ENCODE measurements around the gene SRPK2. TPM values are rescaled to one million over a fixed set of nuclear protein-coding genes. Genes with fewer than 3 reads are reported as not detected.
"Not testable (repeated sequence)": the region's sequence is repeated elsewhere in the genome, so short reads cannot be mapped to it uniquely, and the experiment has no call there.

SRPK2 gene
- total RNA-seq, 2 donors from 2014 or later = 39.7 to 44.6 TPM

GRCh38 chr7:105352901-105353668 is 35.6 kb downstream of the SRPK2 start:
- no peaks in the 10 kb centered on the region for H3K9me3 Mint-ChIP-seq
- DNase-seq (ENCODE audit: low spot score in 2 of 2) (no peak), ATAC-seq (no peak)
- no peaks in the 10 kb centered on the region for H3K36me3 Mint-ChIP-seq
- peak overlapping the region in 1 of 2 donors; percentile 5 for H3K27ac Mint-ChIP-seq

GRCh38 chr7:105352018-105352612 is 36.6 kb downstream of the SRPK2 start:
- peak overlapping the region; percentile 5 to 86 for H3K27ac Mint-ChIP-seq
- no peaks in the 10 kb centered on the region for H3K36me3 Mint-ChIP-seq
- ATAC-seq (peak; percentile 86 to 97), DNase-seq (ENCODE audit: low spot score in 2 of 2) (peak; percentile 30 to 62)
- H3K9me3 Mint-ChIP-seq = no peaks in the 10 kb centered on the region

GRCh38 chr7:105350906-105351305 is 37.8 kb downstream of the SRPK2 start:
- DNase-seq (ENCODE audit: low spot score in 2 of 2) = no peak
- no peak for ATAC-seq
- Mint-ChIP-seq H3K27ac (no peak overlapping the region), H3K9me3 (no peaks in the 10 kb centered on the region), H3K36me3 (no peaks in the 10 kb centered on the region)

- H3K36me3 Mint-ChIP-seq; ATAC-seq; DNase-seq (ENCODE audit: low spot score in 2 of 2); H3K27ac Mint-ChIP-seq; H3K9me3 Mint-ChIP-seq: not testable (repeated sequence)
These were observed 40.5 kb downstream of the SRPK2 start for GRCh38 chr7:105348177-105348576.

- Mint-ChIP-seq H3K27ac (peak overlapping the region; percentile 57 to 60), H3K9me3 (no peaks in the 10 kb centered on the region), H3K36me3 (no peaks in the 10 kb centered on the region)
- ATAC-seq (peak in 1 of 2 donors; percentile 65), DNase-seq (ENCODE audit: low spot score in 2 of 2) (no peak)
These were observed 42.0 kb downstream of the SRPK2 start for GRCh38 chr7:105346593-105347322.

GRCh38 chr7:105346138-105346537 is 42.6 kb downstream of the SRPK2 start:
- no peaks in the 10 kb centered on the region for H3K36me3 Mint-ChIP-seq
- peak in 1 of 2 donors; percentile 5 for ATAC-seq
- H3K27ac Mint-ChIP-seq = peak overlapping the region; percentile 57 to 82
- no peaks in the 10 kb centered on the region for H3K9me3 Mint-ChIP-seq
- DNase-seq (ENCODE audit: low spot score in 2 of 2) = no peak

- DNase-seq (ENCODE audit: low spot score in 2 of 2) = no peak
- ATAC-seq = no peak
- Mint-ChIP-seq H3K9me3 (no peaks in the 10 kb centered on the region), H3K36me3 (no peaks in the 10 kb centered on the region), H3K27ac (peak overlapping the region; percentile 57 to 82)
These were observed 43.0 kb downstream of the SRPK2 start for GRCh38 chr7:105345725-105346124.

- H3K9me3 Mint-ChIP-seq = no peaks in the 10 kb centered on the region
- DNase-seq (ENCODE audit: low spot score in 2 of 2) (no peak), ATAC-seq (peak; percentile 84 to 86)
- no peaks in the 10 kb centered on the region for H3K36me3 Mint-ChIP-seq
- H3K27ac Mint-ChIP-seq = no peak overlapping the region
These were observed 43.7 kb downstream of the SRPK2 start for GRCh38 chr7:105345003-105345402.

- Mint-ChIP-seq H3K27ac (no peak overlapping the region), H3K9me3 (no peaks in the 10 kb centered on the region), H3K36me3 (no peaks in the 10 kb centered on the region)
- ATAC-seq = no peak
- DNase-seq (ENCODE audit: low spot score in 2 of 2) = no peak
These were observed 49.1 kb downstream of the SRPK2 start for GRCh38 chr7:105339404-105340323.

GRCh38 chr7:105337529-105337928 is 51.2 kb downstream of the SRPK2 start:
- Mint-ChIP-seq H3K36me3 (no peaks in the 10 kb centered on the region), H3K27ac (peak overlapping the region in 1 of 2 donors; percentile 74), H3K9me3 (no peaks in the 10 kb centered on the region)
- ATAC-seq (no peak), DNase-seq (ENCODE audit: low spot score in 2 of 2) (no peak)

GRCh38 chr7:105336009-105336408 is 52.7 kb downstream of the SRPK2 start:
- no peak for ATAC-seq
- DNase-seq (ENCODE audit: low spot score in 2 of 2) = no peak
- H3K27ac Mint-ChIP-seq = no peak overlapping the region
- H3K9me3 Mint-ChIP-seq = no peaks in the 10 kb centered on the region
- no peaks in the 10 kb centered on the region for H3K36me3 Mint-ChIP-seq

- not testable (repeated sequence) for DNase-seq (ENCODE audit: low spot score in 2 of 2); ATAC-seq; H3K36me3 Mint-ChIP-seq; H3K9me3 Mint-ChIP-seq; H3K27ac Mint-ChIP-seq
These were observed 56.1 kb downstream of the SRPK2 start for GRCh38 chr7:105332661-105333060.

GRCh38 chr7:105330526-105330925 is 58.2 kb downstream of the SRPK2 start:
- Mint-ChIP-seq H3K27ac (no peak overlapping the region), H3K36me3 (no peaks in the 10 kb centered on the region), H3K9me3 (no peaks in the 10 kb centered on the region)
- DNase-seq (ENCODE audit: low spot score in 2 of 2) (no peak), ATAC-seq (no peak)

- Mint-ChIP-seq H3K36me3 (peaks cover 0 to 5% of the 10 kb centered on the region in 2 donors), H3K9me3 (peaks cover 0 to 3% of the 10 kb centered on the region in 2 donors), H3K27ac (no peak overlapping the region)
- no peak for DNase-seq (ENCODE audit: low spot score in 2 of 2)
- ATAC-seq = no peak
These were observed 61.5 kb downstream of the SRPK2 start for GRCh38 chr7:105327201-105327600.

GRCh38 chr7:105325216-105325904 is 63.4 kb downstream of the SRPK2 start:
- H3K9me3 Mint-ChIP-seq = peaks cover 0 to 6% of the 10 kb centered on the region in 2 donors
- ATAC-seq (no peak), DNase-seq (ENCODE audit: low spot score in 2 of 2) (no peak)
- H3K36me3 Mint-ChIP-seq = peaks cover 5 to 18% of the 10 kb centered on the region in 2 donors
- H3K27ac Mint-ChIP-seq = no peak overlapping the region

GRCh38 chr7:105324606-105325005 is 64.1 kb downstream of the SRPK2 start:
- H3K9me3 Mint-ChIP-seq; ATAC-seq; H3K27ac Mint-ChIP-seq; DNase-seq (ENCODE audit: low spot score in 2 of 2): not testable (repeated sequence)
- H3K36me3 Mint-ChIP-seq = peaks cover 5 to 18% of the 10 kb centered on the region in 2 donors

Measured in activated naive CD4-positive, alpha-beta T cell treated with anti-CD3 and anti-CD28 coated beads, Interleukin-2, amount 50 U/mL, for 72 hours (primary cell).